ENCODE data around the gene MAOA.

MAOA gene

DNA sequence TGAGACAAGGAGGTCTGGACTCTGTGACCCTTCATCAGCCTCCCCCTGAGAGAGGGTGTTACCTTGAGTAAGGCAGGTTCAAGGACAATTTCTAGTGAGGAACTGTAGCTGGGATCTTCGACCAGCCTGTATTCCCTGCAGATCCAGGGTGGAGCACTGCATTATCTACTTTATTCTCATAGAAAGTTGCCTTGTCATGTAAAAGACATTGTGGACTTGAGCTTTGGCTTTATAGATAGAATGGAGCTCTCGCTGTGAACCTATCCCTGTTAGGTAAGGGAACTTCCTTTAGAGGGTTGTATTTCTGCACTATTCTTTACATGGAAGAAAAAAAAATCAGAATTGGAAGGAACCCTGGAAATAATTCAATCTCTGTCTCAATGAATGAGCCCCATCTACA, 91.4 kb downstream of the MAOA start:
- TF ChIP-seq, protein P1, sequence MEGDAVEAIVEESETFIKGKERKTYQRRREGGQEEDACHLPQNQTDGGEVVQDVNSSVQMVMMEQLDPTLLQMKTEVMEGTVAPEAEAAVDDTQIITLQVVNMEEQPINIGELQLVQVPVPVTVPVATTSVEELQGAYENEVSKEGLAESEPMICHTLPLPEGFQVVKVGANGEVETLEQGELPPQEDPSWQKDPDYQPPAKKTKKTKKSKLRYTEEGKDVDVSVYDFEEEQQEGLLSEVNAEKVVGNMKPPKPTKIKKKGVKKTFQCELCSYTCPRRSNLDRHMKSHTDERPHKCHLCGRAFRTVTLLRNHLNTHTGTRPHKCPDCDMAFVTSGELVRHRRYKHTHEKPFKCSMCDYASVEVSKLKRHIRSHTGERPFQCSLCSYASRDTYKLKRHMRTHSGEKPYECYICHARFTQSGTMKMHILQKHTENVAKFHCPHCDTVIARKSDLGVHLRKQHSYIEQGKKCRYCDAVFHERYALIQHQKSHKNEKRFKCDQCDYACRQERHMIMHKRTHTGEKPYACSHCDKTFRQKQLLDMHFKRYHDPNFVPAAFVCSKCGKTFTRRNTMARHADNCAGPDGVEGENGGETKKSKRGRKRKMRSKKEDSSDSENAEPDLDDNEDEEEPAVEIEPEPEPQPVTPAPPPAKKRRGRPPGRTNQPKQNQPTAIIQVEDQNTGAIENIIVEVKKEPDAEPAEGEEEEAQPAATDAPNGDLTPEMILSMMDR (conservative IDR thresholded peaks at IDR 0.05; ENCODE audit: low read depth, low read length): no peak
- no peak for DNase-seq (ENCODE audit: low read depth)
- no peak overlapping the region for H3K4me3 ChIP-seq (ENCODE audit: low read length)

DNA sequence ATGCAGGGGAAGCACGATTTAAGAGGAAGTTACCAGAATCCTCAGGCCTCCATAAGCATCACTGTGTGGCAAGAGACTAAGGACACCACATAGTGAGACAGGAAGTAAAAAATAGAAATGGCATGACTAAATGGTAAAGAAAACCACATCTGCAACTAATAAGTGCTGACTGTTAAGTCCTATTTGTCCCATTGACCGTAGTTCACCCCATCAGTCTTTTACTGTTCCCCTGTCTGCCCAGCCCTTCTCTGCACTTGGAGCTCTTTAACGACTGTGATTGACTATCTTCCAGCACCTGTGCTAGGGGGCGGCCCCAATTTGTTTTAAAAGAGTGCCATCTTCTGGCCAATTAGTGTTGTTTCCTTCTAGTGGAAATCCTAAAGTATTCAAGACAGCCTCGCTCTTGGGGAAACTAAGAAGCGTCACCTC, 94.2 kb downstream of the MAOA start:
- H3K4me3 ChIP-seq (ENCODE audit: low read length): no peak overlapping the region
- TF ChIP-seq, protein P1 (conservative IDR thresholded peaks at IDR 0.05; ENCODE audit: low read depth, low read length): peak; percentile 35
- DNase-seq (ENCODE audit: low read depth): no peak

DNA sequence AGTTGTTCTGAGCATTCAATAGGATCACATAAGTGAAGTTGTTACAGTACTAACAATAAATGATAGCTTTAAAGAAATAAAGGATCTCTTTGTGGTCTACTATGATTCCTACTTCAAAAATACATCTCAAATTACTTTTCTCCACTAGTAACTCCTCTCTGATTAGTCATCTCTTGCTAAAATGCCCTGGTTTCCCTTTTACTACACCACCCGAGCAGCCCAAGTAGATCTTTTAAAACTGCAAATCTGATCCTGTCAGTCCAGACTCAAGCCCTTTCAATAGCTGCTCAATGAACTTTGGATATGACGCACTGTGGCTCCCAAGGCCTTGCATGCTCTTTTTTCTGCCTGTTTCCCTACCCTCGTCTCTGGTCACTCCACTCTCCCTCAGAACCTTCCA, 97.5 kb downstream of the MAOA start:
- H3K4me3 ChIP-seq (ENCODE audit: low read length): no peak overlapping the region
- no peak for DNase-seq (ENCODE audit: low read depth)
- TF ChIP-seq, protein P1 (conservative IDR thresholded peaks at IDR 0.05; ENCODE audit: low read depth, low read length): no peak

DNA sequence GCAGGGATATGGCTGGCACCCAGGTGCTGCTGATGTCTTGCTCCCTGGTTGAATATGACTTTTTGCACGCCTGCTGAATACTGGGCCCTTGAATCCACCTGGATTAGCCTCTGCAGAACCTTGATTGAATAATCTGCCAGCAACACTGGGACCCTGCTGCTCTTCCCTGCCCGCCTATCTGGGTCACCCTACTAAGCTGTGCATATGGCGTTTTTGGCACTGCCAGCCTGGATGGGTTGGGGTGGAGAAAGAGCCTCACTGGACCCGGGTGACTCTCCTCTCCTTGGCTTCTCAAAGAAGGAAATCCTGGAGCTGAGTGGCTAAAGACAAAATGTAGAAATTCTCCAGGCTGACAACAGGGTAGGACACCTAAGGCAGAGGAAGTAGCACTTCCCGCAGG, 100.0 kb downstream of the MAOA start:
- H3K4me3 ChIP-seq (ENCODE audit: low read length): no peak overlapping the region
- no peak for DNase-seq (ENCODE audit: low read depth)
- TF ChIP-seq, protein P1 (conservative IDR thresholded peaks at IDR 0.05; ENCODE audit: low read depth, low read length): no peak

DNA sequence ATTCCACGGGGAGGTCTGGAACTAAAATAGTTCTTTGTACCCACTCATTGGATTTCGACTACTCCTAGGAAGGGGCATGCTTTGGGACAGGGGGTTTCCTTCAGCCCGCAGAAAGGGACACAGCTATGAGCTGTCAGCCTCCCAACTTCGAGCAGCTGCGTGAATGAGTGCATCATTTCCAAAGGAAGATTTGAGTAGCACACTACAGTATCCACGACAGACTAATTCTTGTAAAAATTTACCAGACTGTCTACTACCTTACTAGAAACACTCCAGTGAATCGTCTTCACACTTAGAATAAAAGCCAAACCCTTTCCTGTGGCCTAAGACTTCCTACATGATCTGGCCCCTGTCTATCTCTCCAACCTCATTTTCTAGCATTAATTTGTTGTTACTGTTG, 101.9 kb downstream of the MAOA start:
- no peak for DNase-seq (ENCODE audit: low read depth)
- TF ChIP-seq, protein P1 (conservative IDR thresholded peaks at IDR 0.05; ENCODE audit: low read depth, low read length): no peak

DNA sequence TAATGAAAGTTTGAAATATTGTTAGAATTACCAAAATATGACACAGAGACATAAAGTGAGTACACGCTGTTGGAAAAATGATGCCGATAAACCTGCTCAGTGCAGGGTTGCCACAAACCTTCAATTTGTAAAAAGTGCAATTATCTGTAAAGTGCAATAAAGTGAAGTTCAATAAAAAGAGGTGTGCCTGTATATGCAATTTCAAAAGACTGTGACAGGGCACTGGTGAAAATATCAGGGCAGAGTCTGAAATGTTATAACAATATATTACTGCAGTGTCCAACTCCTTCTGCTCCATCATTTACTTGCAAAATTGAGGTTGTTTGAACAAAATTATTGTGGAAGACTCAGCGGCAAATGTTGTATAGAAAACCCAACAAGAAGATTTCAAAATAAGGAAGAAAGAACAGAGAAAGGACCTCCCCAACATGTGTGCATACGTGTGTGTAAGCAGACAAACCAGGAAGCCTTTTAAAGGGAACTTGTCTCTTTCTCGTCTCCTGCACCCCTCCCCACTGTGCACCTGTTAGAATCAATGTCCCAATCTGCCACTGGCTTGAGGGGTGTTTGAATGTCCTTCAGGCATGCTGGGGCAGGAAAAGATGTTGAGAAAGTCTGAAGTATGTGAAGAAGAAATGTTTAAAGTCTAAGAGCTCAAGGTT, 130.0 kb downstream of the MAOA start:
- DNase-seq (ENCODE audit: low read depth): no peak
- no peak overlapping the region for H3K4me3 ChIP-seq (ENCODE audit: low read length)
- TF ChIP-seq, protein P1 (conservative IDR thresholded peaks at IDR 0.05; ENCODE audit: low read depth, low read length): no peak

More for the DNA sequence above, 101.9 kb downstream of the MAOA start:
- no peak overlapping the region for H3K4me3 ChIP-seq (ENCODE audit: low read length)

Data from retinal pigment epithelial cell (primary cell).